K562 (cell line): ENCODE results near the gene ICAM1. TPM values are rescaled to one million over a fixed set of nuclear protein-coding genes. Genes with fewer than 3 reads are reported as not detected.

Experiments
- HEY1 ChIP-seq: fragments of 250-450 bp; sonication (Bioruptor Pico); IDR thresholded peaks from 2 replicates; pipeline ENCODE4 v1.5.0; 2020; ENCODE audit warnings: mild to moderate bottlenecking, moderate library complexity, borderline replicate concordance
- KAT8 ChIP-seq: fragments of 450-650 bp; IDR thresholded peaks from 2 replicates; pipeline ENCODE4 v1.6.1; 2016; ENCODE audit warnings: low read depth, mild to moderate bottlenecking
- NFATC3 ChIP-seq: fragments of 450-650 bp; IDR thresholded peaks from 2 replicates; pipeline ENCODE4 v1.6.1; 2017; ENCODE audit warnings: mild to moderate bottlenecking
- POLR2A ChIP-seq: fragments of 450-650 bp; conservative IDR thresholded peaks from 2 replicates; pipeline ENCODE4 v1.6.1; 2016
- SMAD2 ChIP-seq: fragments of 150-350 bp; IDR thresholded peaks from 2 replicates; pipeline ENCODE4 v1.6.1; 2014; ENCODE audit warnings: low read depth, mild to moderate bottlenecking, low read length
- SP1 ChIP-seq: sonication (generic); formaldehyde crosslinking; IDR thresholded peaks from 2 replicates; pipeline ENCODE4 v1.8.1; 2022; ENCODE audit warnings: mild to moderate bottlenecking, missing genetic modification reagents
- STAT5A ChIP-seq: IDR thresholded peaks from 2 replicates; pipeline ENCODE4 v1.6.1; 2012; ENCODE audit warnings: low read length, inconsistent platforms, borderline replicate concordance
- TGIF2 ChIP-seq: sonication (generic); formaldehyde crosslinking; IDR thresholded peaks from 2 replicates; pipeline ENCODE4 v1.8.1; 2022; ENCODE audit warnings: mild to moderate bottlenecking, missing genetic modification reagents, moderate library complexity
- XRCC5 ChIP-seq: fragments of 200-400 bp; formaldehyde crosslinking; IDR thresholded peaks from 2 replicates; pipeline ENCODE4 v1.6.1; 2017; ENCODE audit warnings: low read depth, mild to moderate bottlenecking, low read length
- ZNF124 ChIP-seq: sonication (generic); formaldehyde crosslinking; IDR thresholded peaks from 2 replicates; pipeline ENCODE4 v1.8.1; 2022; ENCODE audit warnings: missing genetic modification reagents
- polyA plus RNA-seq, 8 experiments: library from polyadenylated mRNA; depleted of rRNA in 4 of 8; stranded (reverse) in 5 of 8; unstranded in 3 of 8; fragments of >200 nt; fragmentation: Nextera tagmentation in 2 of 8; fragmentation: Illumina TruSeq in 1 of 8; extraction: Ambion mirVana in 2 of 8; extraction: Trizol in 1 of 8; gene quantifications; 2 replicates each; pipeline versions ENCODE4 v1.2.1 to v1.2.3, GENCODE V29; 2011 to 2014; ENCODE audit warnings: inconsistent platforms in 1 of 8, missing spikeins in 1 of 8
- total RNA-seq, 7 experiments: library from RNA; depleted of rRNA in 6 of 7; stranded (reverse); fragments of >200 nt in 6 of 7; fragmentation: Illumina TruSeq in 2 of 7; extraction: Trizol in 2 of 7; gene quantifications; 2 replicates each; pipeline versions ENCODE4 v1.2.1 to v1.2.3, GENCODE V29; 2011 to 2021; ENCODE audit warnings: low replicate concordance in 1 of 7
- TF ChIP-seq, protein P1 (sequence below): fragments of 250-450 bp; sonication (Bioruptor Pico); IDR thresholded peaks from 2 replicates; pipeline ENCODE4 v1.8.0; 2021; ENCODE audit warnings: moderate library complexity, mild to moderate bottlenecking, inconsistent platforms
- TF ChIP-seq, protein P2 (sequence below): IDR thresholded peaks from 2 replicates; pipeline ENCODE4 v1.6.1; 2014; ENCODE audit warnings: antibody characterized with exemption
- TF ChIP-seq, protein P3 (sequence below): fragments of 250-450 bp; sonication (Bioruptor Pico); IDR thresholded peaks from 2 replicates; pipeline ENCODE4 v1.9.0; 2021; ENCODE audit warnings: mild to moderate bottlenecking
- TF ChIP-seq, protein P4 (sequence below): fragments of 250-450 bp; sonication (Bioruptor Pico); IDR thresholded peaks from 2 replicates; pipeline ENCODE4 v1.6.1; 2021; ENCODE audit warnings: mild to moderate bottlenecking
- TF ChIP-seq, protein P5 (sequence below): sonication (generic); formaldehyde crosslinking; IDR thresholded peaks from 2 replicates; pipeline ENCODE4 v1.8.0; 2022; ENCODE audit warnings: mild to moderate bottlenecking, low read depth, missing genetic modification reagents
- TF ChIP-seq, protein P6 (sequence below): IDR thresholded peaks from 2 replicates; pipeline ENCODE4 v1.6.1; 2016; ENCODE audit warnings: missing genetic modification characterization, missing compliant biosample characterization
- TF ChIP-seq, protein P7 (sequence below): sonication (generic); formaldehyde crosslinking; IDR thresholded peaks from 2 replicates; pipeline ENCODE4 v1.8.1; 2022; ENCODE audit warnings: missing genetic modification reagents

The ICAM1 gene
- total and polyA plus RNA-seq, 9 of the 15 experiments (the other 6 are each of a cell fraction or from before 2014, with no cell fraction given) = 2.3 to 24.4 (median 13.4) TPM

DNA sequence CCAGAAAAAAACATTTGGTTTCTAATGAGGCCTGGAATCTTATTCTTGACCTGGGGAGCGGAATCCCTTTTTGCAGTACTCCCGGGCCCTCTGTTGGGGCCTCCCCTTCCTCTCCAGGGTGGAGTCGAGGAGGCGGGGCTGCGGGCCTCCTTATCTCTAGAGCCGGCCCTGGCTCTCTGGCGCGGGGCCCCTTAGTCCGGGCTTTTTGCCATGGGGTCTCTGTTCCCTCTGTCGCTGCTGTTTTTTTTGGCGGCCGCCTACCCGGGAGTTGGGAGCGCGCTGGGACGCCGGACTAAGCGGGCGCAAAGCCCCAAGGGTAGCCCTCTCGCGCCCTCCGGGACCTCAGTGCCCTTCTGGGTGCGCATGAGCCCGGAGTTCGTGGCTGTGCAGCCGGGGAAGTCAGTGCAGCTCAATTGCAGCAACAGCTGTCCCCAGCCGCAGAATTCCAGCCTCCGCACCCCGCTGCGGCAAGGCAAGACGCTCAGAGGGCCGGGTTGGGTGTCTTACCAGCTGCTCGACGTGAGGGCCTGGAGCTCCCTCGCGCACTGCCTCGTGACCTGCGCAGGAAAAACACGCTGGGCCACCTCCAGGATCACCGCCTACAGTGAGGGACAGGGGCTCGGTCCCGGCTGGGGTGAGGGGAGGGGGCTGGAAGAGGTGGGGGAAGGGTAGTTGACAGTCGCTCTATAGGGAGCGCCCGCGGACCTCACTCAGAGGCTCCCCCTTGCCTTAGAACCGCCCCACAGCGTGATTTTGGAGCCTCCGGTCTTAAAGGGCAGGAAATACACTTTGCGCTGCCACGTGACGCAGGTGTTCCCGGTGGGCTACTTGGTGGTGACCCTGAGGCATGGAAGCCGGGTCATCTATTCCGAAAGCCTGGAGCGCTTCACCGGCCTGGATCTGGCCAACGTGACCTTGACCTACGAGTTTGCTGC is 16.1 kb downstream of the ICAM1 start, which contains the start of gene ICAM4 (continued):
- TF ChIP-seq, protein P1, sequence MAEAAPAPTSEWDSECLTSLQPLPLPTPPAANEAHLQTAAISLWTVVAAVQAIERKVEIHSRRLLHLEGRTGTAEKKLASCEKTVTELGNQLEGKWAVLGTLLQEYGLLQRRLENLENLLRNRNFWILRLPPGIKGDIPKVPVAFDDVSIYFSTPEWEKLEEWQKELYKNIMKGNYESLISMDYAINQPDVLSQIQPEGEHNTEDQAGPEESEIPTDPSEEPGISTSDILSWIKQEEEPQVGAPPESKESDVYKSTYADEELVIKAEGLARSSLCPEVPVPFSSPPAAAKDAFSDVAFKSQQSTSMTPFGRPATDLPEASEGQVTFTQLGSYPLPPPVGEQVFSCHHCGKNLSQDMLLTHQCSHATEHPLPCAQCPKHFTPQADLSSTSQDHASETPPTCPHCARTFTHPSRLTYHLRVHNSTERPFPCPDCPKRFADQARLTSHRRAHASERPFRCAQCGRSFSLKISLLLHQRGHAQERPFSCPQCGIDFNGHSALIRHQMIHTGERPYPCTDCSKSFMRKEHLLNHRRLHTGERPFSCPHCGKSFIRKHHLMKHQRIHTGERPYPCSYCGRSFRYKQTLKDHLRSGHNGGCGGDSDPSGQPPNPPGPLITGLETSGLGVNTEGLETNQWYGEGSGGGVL (CRISPR knock-in tag) = no peak
- no peak for TF ChIP-seq TGIF2 (CRISPR knock-in tag)
- TF ChIP-seq, protein P2, sequence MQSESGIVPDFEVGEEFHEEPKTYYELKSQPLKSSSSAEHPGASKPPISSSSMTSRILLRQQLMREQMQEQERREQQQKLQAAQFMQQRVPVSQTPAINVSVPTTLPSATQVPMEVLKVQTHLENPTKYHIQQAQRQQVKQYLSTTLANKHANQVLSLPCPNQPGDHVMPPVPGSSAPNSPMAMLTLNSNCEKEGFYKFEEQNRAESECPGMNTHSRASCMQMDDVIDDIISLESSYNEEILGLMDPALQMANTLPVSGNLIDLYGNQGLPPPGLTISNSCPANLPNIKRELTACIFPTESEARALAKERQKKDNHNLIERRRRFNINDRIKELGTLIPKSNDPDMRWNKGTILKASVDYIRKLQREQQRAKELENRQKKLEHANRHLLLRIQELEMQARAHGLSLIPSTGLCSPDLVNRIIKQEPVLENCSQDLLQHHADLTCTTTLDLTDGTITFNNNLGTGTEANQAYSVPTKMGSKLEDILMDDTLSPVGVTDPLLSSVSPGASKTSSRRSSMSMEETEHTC = no peak
- TF ChIP-seq NFATC3 = no peak
- TF ChIP-seq, protein P3, sequence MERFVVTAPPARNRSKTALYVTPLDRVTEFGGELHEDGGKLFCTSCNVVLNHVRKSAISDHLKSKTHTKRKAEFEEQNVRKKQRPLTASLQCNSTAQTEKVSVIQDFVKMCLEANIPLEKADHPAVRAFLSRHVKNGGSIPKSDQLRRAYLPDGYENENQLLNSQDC (CRISPR knock-in tag) = no peak
- TF ChIP-seq STAT5A = no peak
- no peak for TF ChIP-seq ZNF124 (CRISPR knock-in tag)
- TF ChIP-seq, protein P4, sequence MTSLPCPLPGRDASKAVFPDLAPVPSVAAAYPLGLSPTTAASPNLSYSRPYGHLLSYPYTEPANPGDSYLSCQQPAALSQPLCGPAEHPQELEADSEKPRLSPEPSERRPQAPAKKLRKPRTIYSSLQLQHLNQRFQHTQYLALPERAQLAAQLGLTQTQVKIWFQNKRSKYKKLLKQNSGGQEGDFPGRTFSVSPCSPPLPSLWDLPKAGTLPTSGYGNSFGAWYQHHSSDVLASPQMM (CRISPR knock-in tag) = no peak
- TF ChIP-seq KAT8 = no peak
- TF ChIP-seq HEY1 = no peak
- TF ChIP-seq POLR2A = peak; percentile 76
- TF ChIP-seq XRCC5 = 0 out of 2 replicates have a peak, but pooled peaks have one; percentile 26
- TF ChIP-seq, protein P5, sequence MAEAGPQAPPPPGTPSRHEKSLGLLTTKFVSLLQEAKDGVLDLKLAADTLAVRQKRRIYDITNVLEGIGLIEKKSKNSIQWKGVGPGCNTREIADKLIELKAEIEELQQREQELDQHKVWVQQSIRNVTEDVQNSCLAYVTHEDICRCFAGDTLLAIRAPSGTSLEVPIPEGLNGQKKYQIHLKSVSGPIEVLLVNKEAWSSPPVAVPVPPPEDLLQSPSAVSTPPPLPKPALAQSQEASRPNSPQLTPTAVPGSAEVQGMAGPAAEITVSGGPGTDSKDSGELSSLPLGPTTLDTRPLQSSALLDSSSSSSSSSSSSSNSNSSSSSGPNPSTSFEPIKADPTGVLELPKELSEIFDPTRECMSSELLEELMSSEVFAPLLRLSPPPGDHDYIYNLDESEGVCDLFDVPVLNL = no peak
- TF ChIP-seq, protein P6, sequence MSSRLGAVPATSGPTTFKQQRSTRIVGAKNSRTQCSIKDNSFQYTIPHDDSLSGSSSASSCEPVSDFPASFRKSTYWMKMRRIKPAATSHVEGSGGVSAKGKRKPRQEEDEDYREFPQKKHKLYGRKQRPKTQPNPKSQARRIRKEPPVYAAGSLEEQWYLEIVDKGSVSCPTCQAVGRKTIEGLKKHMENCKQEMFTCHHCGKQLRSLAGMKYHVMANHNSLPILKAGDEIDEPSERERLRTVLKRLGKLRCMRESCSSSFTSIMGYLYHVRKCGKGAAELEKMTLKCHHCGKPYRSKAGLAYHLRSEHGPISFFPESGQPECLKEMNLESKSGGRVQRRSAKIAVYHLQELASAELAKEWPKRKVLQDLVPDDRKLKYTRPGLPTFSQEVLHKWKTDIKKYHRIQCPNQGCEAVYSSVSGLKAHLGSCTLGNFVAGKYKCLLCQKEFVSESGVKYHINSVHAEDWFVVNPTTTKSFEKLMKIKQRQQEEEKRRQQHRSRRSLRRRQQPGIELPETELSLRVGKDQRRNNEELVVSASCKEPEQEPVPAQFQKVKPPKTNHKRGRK (tag) = no peak
- TF ChIP-seq SP1 (CRISPR knock-in tag) = peak; percentile 44; the same call in 1 of the 2 replicates
- no peak for TF ChIP-seq SMAD2
- TF ChIP-seq, protein P7, sequence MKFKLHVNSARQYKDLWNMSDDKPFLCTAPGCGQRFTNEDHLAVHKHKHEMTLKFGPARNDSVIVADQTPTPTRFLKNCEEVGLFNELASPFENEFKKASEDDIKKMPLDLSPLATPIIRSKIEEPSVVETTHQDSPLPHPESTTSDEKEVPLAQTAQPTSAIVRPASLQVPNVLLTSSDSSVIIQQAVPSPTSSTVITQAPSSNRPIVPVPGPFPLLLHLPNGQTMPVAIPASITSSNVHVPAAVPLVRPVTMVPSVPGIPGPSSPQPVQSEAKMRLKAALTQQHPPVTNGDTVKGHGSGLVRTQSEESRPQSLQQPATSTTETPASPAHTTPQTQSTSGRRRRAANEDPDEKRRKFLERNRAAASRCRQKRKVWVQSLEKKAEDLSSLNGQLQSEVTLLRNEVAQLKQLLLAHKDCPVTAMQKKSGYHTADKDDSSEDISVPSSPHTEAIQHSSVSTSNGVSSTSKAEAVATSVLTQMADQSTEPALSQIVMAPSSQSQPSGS (CRISPR knock-in tag) = peak; percentile 66; the same call in 1 of the 2 replicates
